Kidney (tissue), 14 donors: ENCODE results near the gene NLRP4. TPM values are rescaled to one million over a fixed set of nuclear protein-coding genes. Genes with fewer than 3 reads are reported as not detected.

Experiments used
- DNase-seq, 5 donors: peaks; one replicate each; pipeline ENCODE4 v3.0.0-alpha.2; 2013 to 2020
- FAIRE-seq: peaks from 2 replicates; lab custom pipeline; 2012; peaks lifted over from hg19 to GRCh38; lab: Jason Lieb, UNC
- H3K27ac ChIP-seq, 2 donors: one replicate each; pipeline ENCODE4 v1.7.0; 2013; ENCODE audit warnings: low read depth in 2 of 2, low read length in 2 of 2, inconsistent platforms in 1 of 2
- H3K27me3 ChIP-seq: one replicate; pipeline ENCODE4 v1.7.1; 2013; ENCODE audit warnings: low read length, inconsistent platforms; ENCODE audit not compliant: control insufficient read depth, insufficient read depth
- H3K36me3 ChIP-seq, 3 donors: one replicate each; pipeline versions ENCODE4 v1.7.0 to v1.7.1; 2013; ENCODE audit warnings: low read length in 3 of 3, control low read depth in 1 of 3, inconsistent platforms in 1 of 3; ENCODE audit not compliant: insufficient read depth in 3 of 3, control insufficient read depth in 2 of 3
- H3K4me1 ChIP-seq, 3 donors: one replicate each; pipeline versions ENCODE4 v1.7.0 to v1.7.1; 2013; ENCODE audit warnings: low read length in 3 of 3, inconsistent platforms in 1 of 3, low read depth in 1 of 3; ENCODE audit not compliant: control insufficient read depth in 2 of 3, insufficient read depth in 2 of 3
- H3K4me3 ChIP-seq, 3 donors: one replicate each; pipeline versions ENCODE4 v1.7.0 to v1.8.1; 2013; ENCODE audit warnings: low read length in 3 of 3, control low read depth in 1 of 3, inconsistent platforms in 1 of 3
- H3K9ac ChIP-seq, 3 donors: one replicate each; pipeline versions ENCODE4 v1.7.0 to v1.7.1; 2013; ENCODE audit warnings: low read length in 3 of 3, control low read depth in 1 of 3, inconsistent platforms in 1 of 3
- H3K9me3 ChIP-seq, 3 donors: one replicate each; pipeline versions ENCODE4 v1.7.0 to v1.7.1; 2013; ENCODE audit warnings: low read length in 3 of 3, control low read depth in 1 of 3, inconsistent platforms in 1 of 3; ENCODE audit not compliant: control insufficient read depth in 2 of 3, insufficient read depth in 1 of 3
- intact Hi-C: fragments of 100-400 bp; cut with DNase I; formaldehyde crosslinking; loops from one replicate; pipeline ENCODE4 v1.11.1; 2022
- polyA plus RNA-seq: library from polyadenylated mRNA; stranded (reverse); fragments of 350-450 nt; fragmentation: Illumina TruSeq; extraction: RNeasy Lipid Tissue Mini Kit (QIAGEN cat#74804); gene quantifications from one replicate; pipeline ENCODE4 v1.2.3, GENCODE V29; 2014; ENCODE audit warnings: low read depth, low replicate concordance; ENCODE audit not compliant: insufficient read depth
- total RNA-seq: library from RNA; stranded (reverse); fragmentation: NEBNext Ultra II Directional; extraction: Animal tissue kit (Norgen Biotek cat#: 25700); gene quantifications from one replicate; pipeline ENCODE4 v1.2.1, GENCODE V29; 2021
- TF ChIP-seq, protein P1 (sequence below): IDR thresholded peaks from 3 replicates; pipeline ENCODE4 v1.5.1; 2012; ENCODE audit warnings: mild to moderate bottlenecking, moderate library complexity, borderline replicate concordance; ENCODE audit not compliant: insufficient read depth; ENCODE audit errors: extremely low read depth
- donor health status: control.
- donor health status: control.
- donor health status: control.
- donor health status: control.
- donor health status: control.
- donor health status: DM: yes; HTN: yes; CAD: no.
- donor health status: Normal renal cell carcinoma (clear cell type).

The NLRP4 gene
- total and polyA plus RNA-seq, 2 donors from 2014 or later: 0.06 TPM; not detected in 1

DNA sequence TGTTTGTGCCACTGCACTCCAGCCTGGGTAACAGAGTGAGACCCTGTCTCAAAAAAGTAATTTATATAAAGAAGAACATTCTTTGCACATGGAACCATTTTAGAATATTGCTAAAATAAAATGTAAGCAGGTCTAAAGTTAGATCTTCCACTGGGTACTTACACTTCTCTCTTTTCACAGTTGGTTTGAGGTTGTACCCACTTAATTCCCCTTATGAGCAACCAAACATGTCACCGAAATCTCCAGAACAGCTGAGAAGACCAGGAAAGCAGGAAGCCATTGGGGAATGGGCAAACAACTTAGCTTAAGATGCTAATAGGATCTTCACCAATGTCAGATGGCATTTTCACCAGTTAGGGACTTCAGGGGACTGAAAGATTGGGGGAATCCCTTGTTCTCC is 18.8 kb downstream of the NLRP4 start:
- no peaks in the 10 kb centered on the region for H3K36me3 ChIP-seq
- no peaks in the 10 kb centered on the region for H3K4me1 ChIP-seq
- FAIRE-seq: no peak
- no peak overlapping the region for H3K27ac ChIP-seq
- no peak overlapping the region for H3K4me3 ChIP-seq
- DNase-seq: no peak
- TF ChIP-seq, protein P1, sequence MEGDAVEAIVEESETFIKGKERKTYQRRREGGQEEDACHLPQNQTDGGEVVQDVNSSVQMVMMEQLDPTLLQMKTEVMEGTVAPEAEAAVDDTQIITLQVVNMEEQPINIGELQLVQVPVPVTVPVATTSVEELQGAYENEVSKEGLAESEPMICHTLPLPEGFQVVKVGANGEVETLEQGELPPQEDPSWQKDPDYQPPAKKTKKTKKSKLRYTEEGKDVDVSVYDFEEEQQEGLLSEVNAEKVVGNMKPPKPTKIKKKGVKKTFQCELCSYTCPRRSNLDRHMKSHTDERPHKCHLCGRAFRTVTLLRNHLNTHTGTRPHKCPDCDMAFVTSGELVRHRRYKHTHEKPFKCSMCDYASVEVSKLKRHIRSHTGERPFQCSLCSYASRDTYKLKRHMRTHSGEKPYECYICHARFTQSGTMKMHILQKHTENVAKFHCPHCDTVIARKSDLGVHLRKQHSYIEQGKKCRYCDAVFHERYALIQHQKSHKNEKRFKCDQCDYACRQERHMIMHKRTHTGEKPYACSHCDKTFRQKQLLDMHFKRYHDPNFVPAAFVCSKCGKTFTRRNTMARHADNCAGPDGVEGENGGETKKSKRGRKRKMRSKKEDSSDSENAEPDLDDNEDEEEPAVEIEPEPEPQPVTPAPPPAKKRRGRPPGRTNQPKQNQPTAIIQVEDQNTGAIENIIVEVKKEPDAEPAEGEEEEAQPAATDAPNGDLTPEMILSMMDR: no peak
- no peak overlapping the region for H3K9ac ChIP-seq
- no peaks in the 10 kb centered on the region for H3K27me3 ChIP-seq
- H3K9me3 ChIP-seq: no peaks in the 10 kb centered on the region
- intact Hi-C loops: no loop called here

DNA sequence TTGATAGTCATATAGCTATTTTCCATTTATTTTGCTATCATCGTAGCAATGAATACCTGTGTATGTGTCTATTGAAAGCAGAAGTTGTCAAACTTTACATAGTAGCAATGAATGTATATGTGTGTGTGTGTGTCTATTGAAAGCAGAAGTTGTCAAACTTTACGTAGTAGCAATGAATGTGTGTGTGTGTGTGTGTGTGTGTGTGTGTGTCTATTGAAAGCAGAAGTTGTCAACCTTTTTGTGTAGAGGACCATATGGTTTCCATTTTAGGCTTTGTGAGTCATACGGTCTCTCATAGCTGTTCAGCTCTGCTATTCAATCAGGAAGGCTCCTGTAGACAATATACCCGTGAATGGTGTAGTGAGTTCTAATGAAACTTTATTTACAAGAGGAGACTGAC is 20.8 kb downstream of the NLRP4 start:
- Histone ChIP-seq H3K4me1 (no peaks in the 10 kb centered on the region), H3K4me3 (no peak overlapping the region), H3K36me3 (no peaks in the 10 kb centered on the region), H3K27ac (no peak overlapping the region), H3K9me3 (no peaks in the 10 kb centered on the region), H3K27me3 (no peaks in the 10 kb centered on the region), H3K9ac (no peak overlapping the region)
- intact Hi-C loops: no loop called here
- FAIRE-seq (no peak), DNase-seq (no peak)
- TF ChIP-seq, protein P1: no peak

DNA sequence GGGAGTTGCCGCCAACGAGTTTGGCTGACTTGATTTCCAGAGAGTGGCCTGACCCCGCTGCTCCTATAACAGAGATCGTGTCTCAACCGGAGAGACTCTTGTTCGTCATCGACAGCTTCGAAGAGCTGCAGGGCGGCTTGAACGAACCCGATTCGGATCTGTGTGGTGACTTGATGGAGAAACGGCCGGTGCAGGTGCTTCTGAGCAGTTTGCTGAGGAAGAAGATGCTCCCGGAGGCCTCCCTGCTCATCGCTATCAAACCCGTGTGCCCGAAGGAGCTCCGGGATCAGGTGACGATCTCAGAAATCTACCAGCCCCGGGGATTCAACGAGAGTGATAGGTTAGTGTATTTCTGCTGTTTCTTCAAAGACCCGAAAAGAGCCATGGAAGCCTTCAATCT is 21.6 kb downstream of the NLRP4 start:
- no peaks in the 10 kb centered on the region for H3K9me3 ChIP-seq
- no peaks in the 10 kb centered on the region for H3K4me1 ChIP-seq
- intact Hi-C loops: no loop called here
- H3K27me3 ChIP-seq: no peaks in the 10 kb centered on the region
- DNase-seq (no peak), FAIRE-seq (no peak)
- no peak overlapping the region for H3K27ac ChIP-seq
- TF ChIP-seq, protein P1: no peak
- H3K4me3 ChIP-seq: no peak overlapping the region
- no peaks in the 10 kb centered on the region for H3K36me3 ChIP-seq
- H3K9ac ChIP-seq: no peak overlapping the region

DNA sequence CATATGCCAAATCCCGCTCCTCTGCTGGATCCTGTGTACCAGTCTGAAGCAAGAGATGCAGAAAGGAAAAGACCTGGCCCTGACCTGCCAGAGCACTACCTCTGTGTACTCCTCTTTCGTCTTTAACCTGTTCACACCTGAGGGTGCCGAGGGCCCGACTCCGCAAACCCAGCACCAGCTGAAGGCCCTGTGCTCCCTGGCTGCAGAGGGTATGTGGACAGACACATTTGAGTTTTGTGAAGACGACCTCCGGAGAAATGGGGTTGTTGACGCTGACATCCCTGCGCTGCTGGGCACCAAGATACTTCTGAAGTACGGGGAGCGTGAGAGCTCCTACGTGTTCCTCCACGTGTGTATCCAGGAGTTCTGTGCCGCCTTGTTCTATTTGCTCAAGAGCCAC is 22.1 kb downstream of the NLRP4 start:
- no peaks in the 10 kb centered on the region for H3K27me3 ChIP-seq
- no peaks in the 10 kb centered on the region for H3K9me3 ChIP-seq
- H3K9ac ChIP-seq: no peak overlapping the region
- no peaks in the 10 kb centered on the region for H3K36me3 ChIP-seq
- H3K4me3 ChIP-seq: no peak overlapping the region
- FAIRE-seq: no peak
- H3K4me1 ChIP-seq: no peaks in the 10 kb centered on the region
- no peak overlapping the region for H3K27ac ChIP-seq
- TF ChIP-seq, protein P1: no peak
- intact Hi-C loops: no loop called here
- DNase-seq: no peak
